SK-N-DZ (cell line): ENCODE data around the gene ALCAM.

Source experiments
- DNase-seq: peaks from one replicate; pipeline ENCODE4 v3.0.0-alpha.2; 2015; ENCODE audit warnings: low spot score

Gene ALCAM

GRCh38 chr3:105429034-105429762, 62.5 kb downstream of the ALCAM start:
- DNase-seq, result no peak

- DNase-seq, result no peak
These were observed 63.7 kb downstream of the ALCAM start for GRCh38 chr3:105430455-105430854.

- DNase-seq, result peak; percentile 29
These were observed 64.5 kb downstream of the ALCAM start for GRCh38 chr3:105431200-105431599.

GRCh38 chr3:105435277-105435676, 68.6 kb downstream of the ALCAM start:
- no peak for DNase-seq

GRCh38 chr3:105436687-105437086, 70.0 kb downstream of the ALCAM start:
- DNase-seq, result no peak

DNA sequence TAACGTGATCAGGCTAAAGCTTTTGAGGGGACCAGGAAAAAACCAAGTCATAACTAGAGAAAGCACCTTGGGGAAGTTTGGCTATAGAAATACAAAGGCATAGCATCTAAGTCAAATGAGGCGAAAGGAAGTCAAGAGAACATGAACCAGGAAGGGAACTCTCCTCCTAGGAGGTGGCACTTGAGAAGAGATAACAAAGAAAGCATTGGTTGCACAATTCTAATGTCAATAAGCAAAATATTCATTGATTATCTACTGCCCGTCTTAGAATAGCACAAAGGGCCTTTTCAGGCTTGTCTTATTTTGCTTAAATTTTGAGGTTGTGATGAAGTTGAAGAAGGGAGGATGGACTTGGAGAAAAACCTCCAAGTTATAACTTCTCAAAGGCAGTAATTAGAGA, 73.4 kb downstream of the ALCAM start:
- no peak for DNase-seq

DNA sequence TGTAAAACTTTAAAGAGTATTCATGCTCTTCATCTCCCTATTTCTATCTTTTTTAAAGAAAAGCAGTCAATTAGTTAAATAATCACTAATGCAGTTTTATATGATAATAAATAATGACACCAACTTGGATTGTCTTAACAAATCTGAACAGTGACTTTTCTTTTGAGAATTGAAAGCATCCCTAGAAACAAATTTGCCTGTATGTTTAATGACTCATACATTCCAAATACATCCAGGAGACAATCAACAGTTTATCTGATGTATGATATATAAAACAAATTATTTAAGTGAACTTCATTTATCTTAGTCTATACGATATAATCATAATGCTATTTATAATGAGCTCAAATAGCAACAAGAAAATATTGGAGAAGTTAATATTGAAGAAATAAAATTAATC, 78.0 kb downstream of the ALCAM start:
- no peak for DNase-seq

GRCh38 chr3:105448338-105448982, 81.8 kb downstream of the ALCAM start:
- DNase-seq, result peak; percentile 96

GRCh38 chr3:105449414-105449813, 82.7 kb downstream of the ALCAM start:
- DNase-seq, result no peak

GRCh38 chr3:105456017-105456416, 89.3 kb downstream of the ALCAM start:
- DNase-seq, result no peak

GRCh38 chr3:105458518-105459215, 92.0 kb downstream of the ALCAM start:
- no peak for DNase-seq

DNA sequence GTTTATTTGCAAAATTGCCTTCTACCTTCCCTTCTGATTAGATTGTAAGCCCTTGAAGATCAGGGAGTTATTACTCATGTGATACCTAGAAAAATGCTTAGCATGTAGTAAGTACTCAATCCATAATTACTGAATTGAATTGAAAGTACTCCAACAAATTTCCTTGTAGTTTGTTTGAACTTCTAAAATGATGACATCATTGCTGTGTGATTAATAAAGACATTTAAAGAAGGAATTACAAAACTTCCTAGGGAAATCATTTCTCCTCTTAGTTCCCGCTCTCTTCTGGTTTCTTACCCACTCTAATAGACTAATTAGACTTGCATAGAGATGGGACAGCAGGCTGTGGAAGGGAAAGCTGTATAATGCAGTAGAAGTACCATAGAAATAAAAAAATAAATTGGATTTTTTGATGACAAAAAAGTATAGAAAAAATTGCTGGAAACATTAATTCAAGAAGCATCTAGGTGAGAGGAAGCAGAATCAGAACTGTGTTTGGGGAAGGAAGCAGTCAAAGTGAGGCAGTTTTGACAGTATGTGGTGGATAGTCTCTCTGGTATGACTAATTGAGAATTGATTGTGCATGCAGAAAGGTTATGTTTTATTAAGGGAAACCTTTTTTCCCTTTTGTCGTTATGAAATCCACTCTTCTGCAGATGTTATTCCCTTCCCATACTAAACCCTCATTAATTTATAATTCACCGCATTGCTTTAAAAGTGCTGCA, 93.0 kb downstream of the ALCAM start:
- no peak for DNase-seq

DNA sequence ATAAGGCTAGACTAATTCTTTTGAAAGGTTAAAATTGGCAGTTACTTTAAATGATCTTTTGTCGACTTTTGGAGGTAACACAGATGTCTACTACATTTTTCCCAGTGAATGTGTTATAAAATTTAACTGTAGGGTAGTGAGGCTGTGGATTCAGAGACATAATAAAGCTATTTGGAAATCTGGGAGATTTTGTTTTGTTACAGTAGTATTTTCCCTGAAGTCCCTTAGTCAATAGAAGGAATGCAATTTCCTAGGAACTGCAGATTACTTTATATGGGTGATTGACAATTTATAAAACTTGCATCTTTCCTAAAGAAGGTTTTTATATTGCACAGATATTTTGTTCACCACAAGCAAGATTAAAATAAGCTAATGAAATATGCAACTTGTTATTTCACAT, 96.9 kb downstream of the ALCAM start:
- DNase-seq, result no peak

GRCh38 chr3:105465251-105465853, 98.6 kb downstream of the ALCAM start:
- no peak for DNase-seq

GRCh38 chr3:105466072-105466471, 99.4 kb downstream of the ALCAM start:
- DNase-seq, result no peak

DNA sequence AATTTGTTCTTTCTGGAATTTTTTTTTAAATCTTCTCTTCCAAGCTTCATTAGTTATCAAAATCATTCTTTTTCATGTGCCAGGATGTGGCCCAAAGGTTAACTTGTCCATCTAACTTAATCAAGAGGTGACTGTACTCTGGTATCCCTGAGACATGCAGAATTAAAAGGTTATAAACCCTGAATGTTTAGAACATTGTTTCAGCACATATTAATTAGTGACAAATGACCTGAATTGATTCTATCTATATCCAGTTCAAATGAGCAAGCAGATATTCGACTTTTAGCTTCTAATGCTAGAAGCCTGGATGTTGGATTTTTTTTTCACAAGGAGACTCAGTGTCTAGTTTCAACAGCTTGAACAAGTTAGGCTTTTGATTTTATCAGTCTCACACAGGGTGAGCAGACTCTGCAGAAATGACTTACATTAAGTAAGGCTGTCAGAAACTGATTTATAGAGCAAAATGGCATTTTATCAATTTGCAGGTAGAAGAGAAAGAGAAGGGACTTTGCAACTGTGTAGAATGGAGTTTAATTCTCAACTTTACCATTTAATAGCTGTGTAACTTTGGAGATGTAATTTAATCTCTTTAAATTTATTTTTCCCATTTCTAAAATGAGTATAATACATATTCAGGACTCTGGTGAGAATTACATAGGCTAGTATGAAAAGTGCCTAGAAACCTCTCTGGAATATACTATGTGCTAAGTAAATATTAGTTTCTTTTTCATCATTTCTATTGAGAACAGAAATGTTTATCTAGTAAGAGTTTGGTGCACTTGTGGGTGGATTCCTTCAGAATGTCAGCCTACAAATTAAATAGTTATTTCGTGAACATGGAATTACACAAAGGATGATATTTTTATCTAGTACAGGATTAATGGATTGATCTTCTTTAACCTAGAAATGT, 100.0 kb downstream of the ALCAM start:
- DNase-seq, result peak; percentile 89

- DNase-seq, result no peak
These were observed 104.1 kb downstream of the ALCAM start for GRCh38 chr3:105470851-105471250.

DNA sequence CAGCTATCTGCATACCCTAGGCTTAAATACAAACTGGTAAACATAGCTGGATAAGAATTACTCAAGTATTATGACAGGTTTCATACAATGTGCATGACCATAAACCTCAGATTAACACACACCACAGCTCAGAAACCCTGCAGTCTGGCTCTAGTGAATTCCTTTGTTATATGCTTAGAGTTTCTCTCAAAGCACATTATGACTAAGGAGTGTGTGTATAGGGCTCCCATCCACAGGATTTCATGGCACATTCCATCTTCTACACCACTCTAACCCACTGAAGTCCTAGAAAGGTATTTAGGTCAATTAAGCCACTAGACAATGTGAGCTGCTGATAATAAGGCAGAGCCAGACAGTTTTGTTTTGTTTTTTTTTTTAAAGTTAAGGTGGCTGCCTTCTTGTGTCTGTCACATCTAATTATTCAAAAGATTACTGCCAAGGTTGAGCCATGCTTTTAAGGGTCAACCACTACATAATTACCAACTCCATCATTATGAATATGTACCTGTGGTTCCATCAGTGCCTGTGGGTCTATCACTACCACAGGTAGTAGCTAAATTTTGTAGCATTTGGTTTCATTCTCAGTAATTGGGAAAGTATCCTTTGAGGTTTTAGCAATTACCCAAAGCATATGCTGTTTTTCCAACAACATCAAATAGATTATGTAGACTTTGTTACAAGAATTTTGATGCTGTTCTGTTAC, 107.0 kb downstream of the ALCAM start:
- DNase-seq, result peak; percentile 33

- DNase-seq, result peak; percentile 43
These were observed 114.1 kb downstream of the ALCAM start for GRCh38 chr3:105480768-105481167.

DNA sequence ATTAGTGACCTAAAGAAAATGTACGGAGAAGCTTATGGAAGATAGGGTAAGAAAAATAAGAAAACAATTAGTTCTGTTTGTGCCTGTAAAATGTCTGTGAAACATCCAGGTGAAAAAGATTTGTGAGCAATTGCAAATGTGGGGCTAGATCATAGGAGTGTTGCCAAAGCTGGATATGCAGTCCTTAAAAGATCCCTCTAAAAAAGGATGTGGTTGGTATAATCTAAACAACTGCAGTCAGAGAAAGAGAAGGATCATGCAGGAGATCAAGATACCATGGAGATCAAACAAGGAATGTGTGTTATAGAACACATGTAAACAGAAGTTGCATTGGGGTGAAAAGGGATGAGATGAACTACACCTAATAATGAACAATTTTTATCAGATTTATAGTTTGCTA, 116.8 kb downstream of the ALCAM start:
- no peak for DNase-seq
